ENCODE results near the gene TRIM58.

Gene TRIM58

GRCh38 chr1:247908766-247909165 lies 51.8 kb downstream of the TRIM58 start:
- no peak for TF ChIP-seq CTCF (conservative IDR thresholded peaks at IDR 0.05; ENCODE audit: low read length)
- DNase-seq (ENCODE audit: low read depth): no peak
- no peak overlapping the region for H3K4me3 ChIP-seq (ENCODE audit: low read length)

- no peak for DNase-seq (ENCODE audit: low read depth)
- H3K4me3 ChIP-seq (ENCODE audit: low read length): no peak overlapping the region
- no peak for TF ChIP-seq CTCF (conservative IDR thresholded peaks at IDR 0.05; ENCODE audit: low read length)
Measured at GRCh38 chr1:247913786-247914185, 56.8 kb downstream of the TRIM58 start.

GRCh38 chr1:247914941-247915662 lies 58.1 kb downstream of the TRIM58 start:
- no peak for DNase-seq (ENCODE audit: low read depth)

GRCh38 chr1:247919952-247920351 lies 63.0 kb downstream of the TRIM58 start, which contains the start of gene OR2T8:
TSS of gene OR2T8 (plus strand) at chr1:247920252. CDS start at chr1:247921018, 766 bp downstream.
- no peak within 1 kb of the TSS for H3K4me3 ChIP-seq (ENCODE audit: low read length)
- DNase-seq (ENCODE audit: low read depth): no peak
- TF ChIP-seq CTCF (conservative IDR thresholded peaks at IDR 0.05; ENCODE audit: low read length): no peak

More at GRCh38 chr1:247914941-247915662, 58.1 kb downstream of the TRIM58 start:
- no peak for TF ChIP-seq CTCF (conservative IDR thresholded peaks at IDR 0.05; ENCODE audit: low read length)
- H3K4me3 ChIP-seq (ENCODE audit: low read length): no peak overlapping the region

- no peak for DNase-seq (ENCODE audit: low read depth)
- H3K4me3 ChIP-seq (ENCODE audit: low read length): no peak overlapping the region
- TF ChIP-seq CTCF (conservative IDR thresholded peaks at IDR 0.05; ENCODE audit: low read length): no peak
Measured at GRCh38 chr1:247923941-247924340, 67.0 kb downstream of the TRIM58 start.

GRCh38 chr1:247924868-247925267 lies 67.9 kb downstream of the TRIM58 start, which contains the start of gene OR2AJ1:
TSS of gene OR2AJ1 (plus strand) at chr1:247924889. CDS start at chr1:247933769, 8,880 bp downstream.
- H3K4me3 ChIP-seq (ENCODE audit: low read length): no peak within 1 kb of the TSS
- DNase-seq (ENCODE audit: low read depth): no peak
- TF ChIP-seq CTCF (conservative IDR thresholded peaks at IDR 0.05; ENCODE audit: low read length): no peak

Data from AG10803 (cell line).